MM.1S (cell line): ENCODE results near the gene IL1RAPL1.

ENCODE experiments used
- EZH2 ChIP-seq: fragments of 300-600 bp; sonication (generic); optimal IDR thresholded peaks from 2 replicates; pipeline ENCODE3; 2017; ENCODE audit warnings: low read depth, mild to moderate bottlenecking, antibody characterized with exemption, low read length, mixed read lengths
- TF ChIP-seq, protein P1 (sequence below): fragments of 300-600 bp; sonication (generic); IDR thresholded peaks from 2 replicates; pipeline ENCODE4 v1.5.1; 2016; ENCODE audit warnings: antibody characterized with exemption, low read length, mixed read lengths

DNA sequence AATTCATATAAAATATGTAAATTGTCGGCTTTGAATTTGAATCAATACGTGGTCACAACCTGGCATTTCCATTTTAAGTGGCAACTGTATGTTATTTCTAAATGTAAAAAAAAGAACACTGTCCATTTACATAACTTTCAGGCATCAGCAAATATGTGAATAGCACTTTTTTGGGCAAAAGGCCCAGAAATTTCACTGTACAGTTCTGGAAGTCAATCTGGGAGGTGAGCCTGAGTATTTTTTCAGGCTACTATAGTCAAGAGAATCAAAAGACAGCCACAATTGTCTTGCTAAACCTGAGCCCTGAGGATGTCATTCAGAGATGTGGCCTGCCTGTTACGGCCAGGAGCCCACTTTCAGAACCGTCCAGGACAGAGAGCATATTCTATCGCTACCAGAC is 1084.2 kb downstream of the IL1RAPL1 start:
- no peak for TF ChIP-seq EZH2
- TF ChIP-seq, protein P1, sequence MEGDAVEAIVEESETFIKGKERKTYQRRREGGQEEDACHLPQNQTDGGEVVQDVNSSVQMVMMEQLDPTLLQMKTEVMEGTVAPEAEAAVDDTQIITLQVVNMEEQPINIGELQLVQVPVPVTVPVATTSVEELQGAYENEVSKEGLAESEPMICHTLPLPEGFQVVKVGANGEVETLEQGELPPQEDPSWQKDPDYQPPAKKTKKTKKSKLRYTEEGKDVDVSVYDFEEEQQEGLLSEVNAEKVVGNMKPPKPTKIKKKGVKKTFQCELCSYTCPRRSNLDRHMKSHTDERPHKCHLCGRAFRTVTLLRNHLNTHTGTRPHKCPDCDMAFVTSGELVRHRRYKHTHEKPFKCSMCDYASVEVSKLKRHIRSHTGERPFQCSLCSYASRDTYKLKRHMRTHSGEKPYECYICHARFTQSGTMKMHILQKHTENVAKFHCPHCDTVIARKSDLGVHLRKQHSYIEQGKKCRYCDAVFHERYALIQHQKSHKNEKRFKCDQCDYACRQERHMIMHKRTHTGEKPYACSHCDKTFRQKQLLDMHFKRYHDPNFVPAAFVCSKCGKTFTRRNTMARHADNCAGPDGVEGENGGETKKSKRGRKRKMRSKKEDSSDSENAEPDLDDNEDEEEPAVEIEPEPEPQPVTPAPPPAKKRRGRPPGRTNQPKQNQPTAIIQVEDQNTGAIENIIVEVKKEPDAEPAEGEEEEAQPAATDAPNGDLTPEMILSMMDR = no peak
